SK-N-MC (cell line): ENCODE measurements around the gene KCNQ4.

Source experiments
- EZH2 ChIP-seq: fragments of 200-600 bp; sonication (generic); IDR thresholded peaks from one replicate; pipeline ENCODE4 v1.6.1; 2017; ENCODE audit warnings: antibody characterized with exemption
- FOXP2 ChIP-seq: optimal IDR thresholded peaks from 2 replicates; pipeline ENCODE3; 2011; ENCODE audit warnings: mild to moderate bottlenecking, moderate library complexity; ENCODE audit not compliant: insufficient read depth; ENCODE audit errors: extremely low read length, control extremely low read depth
- POLR2AphosphoS5 ChIP-seq: IDR thresholded peaks from 2 replicates; pipeline ENCODE4 v1.6.1; 2012; ENCODE audit warnings: mild to moderate bottlenecking, low read depth, low read length, borderline replicate concordance

- TF ChIP-seq EZH2 (no peak), POLR2AphosphoS5 (no peak), FOXP2 (no peak)
Measured at GRCh38 chr1:40825435-40825788, 41.8 kb downstream of the KCNQ4 start.
